ENCODE data around the gene AKAP8L.

The AKAP8L gene

GRCh38 chr19:15448778-15449619 lies 30.2 kb upstream of the AKAP8L start:
- DNase-seq, result no peak

- no peak for DNase-seq
Observed at GRCh38 chr19:15448044-15448777, 29.4 kb upstream of the AKAP8L start.

DNA sequence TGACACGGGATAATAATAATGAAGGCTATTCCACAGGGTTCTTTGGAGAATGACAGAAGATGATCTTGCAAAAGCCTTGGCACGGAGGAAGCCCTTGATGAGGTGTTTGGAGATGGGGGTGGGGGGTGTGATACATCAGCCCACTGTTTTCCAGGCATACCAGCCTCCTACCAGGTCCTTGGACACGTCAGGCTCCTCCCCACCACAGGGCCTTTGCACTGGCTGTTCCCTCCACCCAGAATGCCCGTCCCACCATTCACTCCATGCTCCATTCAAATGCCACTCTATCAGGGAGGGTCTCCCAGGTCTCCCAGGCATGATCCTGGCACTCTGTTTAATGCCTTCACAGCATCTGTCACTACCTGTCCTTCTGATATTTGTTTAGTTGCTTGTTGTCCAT lies 28.3 kb upstream of the AKAP8L start:
- no peak for DNase-seq

DNA sequence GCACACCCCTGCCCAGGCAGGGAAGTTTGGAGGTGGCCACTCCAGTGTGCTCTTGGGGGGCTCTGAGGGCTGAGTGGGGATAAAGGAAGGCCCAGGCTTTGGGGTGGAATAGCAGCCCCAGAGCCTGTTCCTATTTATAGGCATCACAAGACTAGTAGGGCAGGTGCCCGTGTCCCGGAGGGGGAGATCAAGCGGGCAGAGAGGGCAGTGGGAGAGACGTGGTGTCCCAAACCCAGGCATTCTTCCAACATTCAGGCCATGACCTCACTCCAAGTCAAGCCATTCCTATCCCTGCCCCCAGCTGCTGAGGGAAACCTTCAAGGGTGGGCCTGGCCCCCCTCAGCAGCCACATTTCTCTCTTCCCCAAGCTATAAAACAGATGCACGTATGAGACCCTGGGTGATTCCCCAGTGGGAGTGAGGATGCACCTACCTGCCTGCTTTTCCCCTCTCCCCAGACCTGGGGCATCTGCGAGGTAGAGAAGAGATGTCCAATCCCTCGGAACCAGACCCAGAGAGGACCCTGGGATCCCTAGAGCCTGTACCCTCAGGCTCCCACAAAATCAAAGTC lies 27.1 kb upstream of the AKAP8L start:
- no peak for DNase-seq

DNA sequence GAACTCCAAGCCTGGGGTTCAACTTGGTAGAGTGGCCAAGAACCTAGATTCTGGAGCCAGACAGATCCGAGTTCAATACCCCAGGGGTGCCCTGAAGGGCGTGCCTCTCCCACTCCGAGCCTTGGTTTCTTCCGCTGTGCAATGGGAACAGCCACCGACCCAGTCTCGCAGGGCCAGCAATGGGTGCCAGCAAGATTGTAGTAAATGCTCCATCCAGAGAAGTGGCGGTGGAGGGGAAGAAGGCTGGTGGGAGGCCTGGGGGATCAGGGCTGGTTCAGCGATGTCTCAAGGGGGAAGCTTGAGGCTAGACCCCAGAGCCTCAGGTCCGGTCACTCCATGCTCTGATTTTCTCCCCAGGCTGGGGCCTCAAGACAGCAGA lies 26.4 kb upstream of the AKAP8L start:
- no peak for DNase-seq

- no peak for DNase-seq
Observed at GRCh38 chr19:15444505-15445226, 25.9 kb upstream of the AKAP8L start.

DNA sequence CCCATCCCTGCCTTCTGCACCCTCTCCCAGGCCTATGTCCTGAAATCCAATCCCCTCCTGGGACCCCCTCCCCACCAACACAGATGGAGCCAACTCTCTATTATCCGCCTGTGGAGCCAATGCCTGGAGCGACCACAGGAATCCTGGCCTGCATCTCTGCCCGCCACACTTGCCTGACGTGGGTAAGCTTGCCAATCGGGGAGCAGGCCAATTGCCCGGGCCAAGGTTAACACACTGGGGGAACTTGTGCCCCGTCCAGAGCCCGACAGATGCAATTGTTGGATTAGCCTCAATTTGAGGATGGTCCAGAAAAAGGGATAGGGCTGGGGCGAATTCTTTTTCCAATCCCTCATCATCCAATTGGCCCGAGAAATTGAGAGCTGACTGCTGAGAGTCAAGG lies 25.1 kb upstream of the AKAP8L start:
- DNase-seq, result no peak

DNA sequence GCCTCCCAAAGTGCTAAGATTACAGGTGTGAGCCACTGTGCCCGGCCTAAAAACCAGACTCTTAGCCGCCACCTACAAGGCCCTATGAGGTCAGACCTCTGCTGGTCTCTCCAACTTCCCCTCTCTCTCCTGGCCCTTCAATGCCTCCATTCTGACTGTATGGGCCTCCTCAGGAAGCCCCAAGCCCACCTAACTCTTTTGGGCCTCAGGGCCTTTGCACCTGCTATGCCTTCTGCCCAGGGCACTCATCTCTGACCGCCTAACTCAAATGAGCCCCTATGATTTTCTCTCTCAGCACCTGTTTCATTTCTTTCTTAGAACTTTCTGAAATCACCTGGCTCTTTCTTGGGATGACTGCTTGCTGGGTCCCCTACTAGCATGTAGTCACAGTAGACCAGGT lies 24.5 kb upstream of the AKAP8L start:
- DNase-seq, result no peak

DNA sequence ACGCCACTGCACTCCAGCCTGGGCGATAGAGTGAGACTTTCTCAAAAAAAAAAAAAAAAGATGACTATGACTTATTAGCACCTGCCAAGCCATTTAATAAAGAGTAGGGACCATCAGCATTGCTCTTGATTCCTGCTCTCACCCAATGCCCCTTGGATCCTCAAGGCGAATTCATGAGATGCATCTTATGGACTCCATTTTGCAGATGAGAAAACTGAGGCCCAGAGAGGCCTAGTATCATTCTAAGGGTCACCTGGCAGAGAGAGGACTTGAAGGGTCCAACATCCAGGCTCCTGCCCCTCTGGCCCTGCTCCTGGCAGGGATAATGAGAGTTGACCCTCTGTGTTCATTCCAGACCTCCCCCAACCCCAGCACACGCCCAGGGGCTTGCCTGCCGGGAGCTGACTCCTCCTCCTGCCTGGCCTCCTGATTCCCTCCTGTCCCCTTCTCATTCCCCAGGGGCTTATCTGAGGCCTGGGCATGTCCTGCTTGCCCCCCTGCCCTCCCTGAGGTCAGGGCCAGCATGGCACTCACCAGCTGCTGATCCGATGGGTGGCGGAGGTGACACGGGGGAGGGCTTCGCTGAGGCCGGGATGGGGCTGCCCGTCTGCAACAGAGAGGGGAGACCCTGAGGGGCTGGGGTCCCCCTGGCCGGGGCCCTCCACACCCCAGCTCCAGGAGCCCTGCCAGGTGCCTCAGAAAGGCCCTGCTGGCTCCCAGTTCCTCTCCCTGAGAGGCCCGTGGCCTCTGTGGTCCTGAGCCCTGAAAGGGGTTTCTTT lies 23.5 kb upstream of the AKAP8L start:
- no peak for DNase-seq

DNA sequence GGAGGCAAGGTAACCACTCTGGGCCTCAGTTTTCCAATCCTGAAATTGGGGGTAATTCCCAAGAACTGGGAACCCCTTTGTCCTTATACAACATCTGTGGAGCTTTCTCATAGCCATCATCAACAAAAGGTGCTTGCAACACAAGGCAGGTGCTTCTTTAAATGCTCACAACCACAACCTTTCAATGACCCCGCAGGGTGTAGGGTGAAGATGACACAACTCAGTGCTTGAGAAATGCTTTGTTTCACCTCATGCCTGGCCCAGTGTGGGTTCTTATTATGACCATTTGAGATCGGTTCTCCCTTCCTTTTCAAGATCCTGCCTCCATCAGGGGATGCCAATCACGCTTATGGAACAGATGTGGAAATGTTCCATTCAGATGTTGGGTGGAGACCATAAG lies 22.5 kb upstream of the AKAP8L start:
- no peak for DNase-seq

DNA sequence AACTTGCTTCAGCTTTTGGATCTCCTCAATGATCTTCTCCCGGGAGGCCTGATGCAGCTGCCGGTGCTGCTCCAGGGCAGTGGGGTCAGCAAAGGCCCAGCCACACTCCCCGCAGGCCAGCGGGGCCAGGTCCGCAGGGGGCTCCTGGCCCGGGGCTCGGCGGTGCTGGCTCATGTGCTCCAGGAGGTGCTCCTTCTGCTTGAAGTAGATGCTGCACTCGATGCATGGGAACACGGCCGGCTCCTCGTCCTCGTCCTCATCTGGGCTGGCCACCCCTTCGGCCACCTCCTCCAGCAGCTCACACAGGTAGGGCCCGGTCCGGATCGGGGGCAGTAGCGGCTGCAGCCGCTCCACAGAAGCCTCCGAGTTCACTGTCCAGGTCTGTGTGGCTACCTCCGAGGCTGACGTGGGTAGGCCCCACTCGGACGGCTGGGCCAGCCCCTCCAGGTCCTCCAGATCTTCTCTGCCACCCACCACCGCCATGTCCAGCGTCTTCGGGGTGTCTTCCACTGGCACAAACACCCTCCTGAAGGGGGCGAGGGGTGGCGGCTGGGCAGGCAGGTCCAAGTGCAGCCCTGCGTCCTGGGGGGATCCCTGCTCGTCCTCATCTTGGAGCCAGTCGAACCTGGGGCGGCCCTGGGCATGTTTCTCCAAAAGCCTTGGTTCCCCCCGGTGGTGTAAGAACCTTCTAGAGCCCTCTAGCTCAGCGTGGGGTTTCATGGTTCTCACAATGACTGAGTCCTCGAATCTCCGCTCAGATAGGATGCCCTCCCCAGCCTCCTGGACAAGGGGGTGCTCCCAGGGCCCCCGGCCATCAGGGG lies 21.2 kb upstream of the AKAP8L start:
- DNase-seq, result no peak

DNA sequence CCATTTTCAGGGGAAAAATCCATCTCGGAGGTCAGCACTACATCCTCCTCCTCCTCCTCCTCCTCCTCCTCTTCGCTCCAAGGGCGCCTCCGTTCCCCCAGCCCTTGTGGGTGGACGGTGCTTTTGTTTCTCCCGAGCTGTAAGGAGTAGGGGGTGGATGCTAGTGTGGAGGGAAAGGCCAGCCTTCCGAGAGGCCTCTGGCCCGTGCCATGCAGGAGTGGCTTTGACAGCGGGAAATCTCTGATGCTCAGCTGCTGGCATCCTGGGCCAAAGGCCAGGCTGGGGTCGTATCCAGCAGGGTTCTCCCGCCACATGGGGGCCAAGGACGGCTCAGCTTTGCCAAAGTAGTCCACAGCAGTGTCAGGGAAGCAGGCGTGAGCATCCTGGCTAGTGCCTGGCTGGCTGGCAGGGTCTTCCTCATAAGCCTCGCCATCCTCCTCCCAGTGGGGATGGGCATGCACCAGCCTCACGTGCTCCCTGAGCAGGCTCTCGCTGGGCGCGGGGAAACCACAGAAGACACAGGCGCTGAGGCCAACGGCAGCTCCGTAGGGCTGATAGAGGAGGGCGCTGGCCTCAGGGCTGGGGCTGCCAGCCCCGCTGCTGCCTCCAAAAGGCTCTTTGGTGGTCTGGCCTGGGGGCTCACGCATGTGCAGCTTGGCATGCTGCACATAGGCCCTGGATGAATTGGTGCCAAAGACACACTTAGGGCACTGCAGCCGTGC lies 20.5 kb upstream of the AKAP8L start:
- no peak for DNase-seq

DNA sequence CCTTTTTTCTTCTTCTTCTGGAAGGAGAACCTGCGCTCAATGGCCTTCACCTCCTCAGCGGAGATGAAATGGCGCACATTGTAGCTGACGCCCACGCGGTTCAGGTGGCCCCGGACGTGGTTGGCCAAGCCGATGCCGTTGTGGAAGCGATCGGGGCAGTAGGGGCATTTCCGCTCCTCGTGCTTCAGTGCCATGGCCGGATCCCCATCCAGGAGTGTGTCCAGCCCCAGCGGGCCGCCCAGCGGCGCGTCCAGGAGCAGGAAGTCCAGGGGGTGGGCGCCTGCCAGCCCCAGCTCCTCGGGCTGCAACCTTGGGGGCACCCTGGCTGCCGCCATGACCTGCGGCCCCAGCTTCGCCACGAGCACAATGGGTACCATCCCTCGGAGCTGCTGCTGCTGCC lies 19.8 kb upstream of the AKAP8L start:
- DNase-seq, result no peak

DNA sequence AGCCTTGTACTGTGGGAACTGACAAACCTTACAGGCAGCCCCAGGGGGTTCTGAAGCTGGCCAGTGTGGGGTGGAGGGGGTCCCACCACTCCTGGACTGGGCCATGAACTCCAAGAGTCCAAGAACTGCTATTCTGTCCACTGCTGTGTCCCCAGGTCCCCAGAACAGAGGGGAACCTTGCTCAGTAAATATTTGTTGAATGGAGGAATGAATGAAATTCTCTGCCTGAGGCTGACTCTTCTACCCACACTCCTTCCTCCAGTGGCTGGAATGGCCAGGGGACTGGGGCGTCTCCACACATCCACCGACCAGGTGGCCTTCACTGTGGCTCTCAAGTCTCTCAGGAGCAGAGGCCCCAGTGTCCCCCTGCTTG lies 19.3 kb upstream of the AKAP8L start:
- DNase-seq, result no peak

DNA sequence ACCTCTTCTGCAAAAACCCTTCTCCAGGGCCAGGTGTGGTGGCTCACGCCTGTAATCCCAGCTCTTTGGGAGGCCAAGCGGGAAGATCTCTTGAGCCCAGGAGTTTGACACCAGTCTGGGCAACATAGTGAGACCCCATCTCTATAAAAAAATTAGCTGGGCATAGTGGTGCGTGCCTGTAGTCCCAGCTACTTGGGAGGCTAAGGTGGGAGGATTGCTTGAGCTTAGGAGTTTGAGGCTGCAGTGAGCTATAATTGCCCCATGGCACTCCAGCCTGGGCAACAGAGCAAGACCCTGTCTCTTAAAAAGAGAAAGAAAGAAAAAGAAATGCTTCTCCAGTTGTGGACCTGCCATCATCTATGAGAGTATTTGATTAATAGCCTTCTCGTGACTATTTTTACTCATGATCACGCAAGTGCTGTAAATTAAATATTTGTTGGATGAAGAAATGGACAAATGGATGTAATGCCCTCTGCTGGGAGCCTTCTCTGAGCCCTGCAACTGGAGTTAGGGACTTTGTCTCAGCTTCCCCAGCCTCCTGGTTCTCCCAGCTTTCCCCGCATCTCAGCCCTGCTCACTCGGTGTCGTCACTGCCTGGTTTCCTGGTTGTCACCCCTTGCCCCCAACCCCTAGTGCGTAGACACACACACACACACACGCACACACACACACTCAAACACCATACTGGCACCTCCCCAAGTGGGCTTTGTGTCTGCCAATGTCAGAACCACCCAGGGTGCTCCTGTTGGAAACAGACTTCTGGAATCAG lies 18.8 kb upstream of the AKAP8L start:
- no peak for DNase-seq

DNA sequence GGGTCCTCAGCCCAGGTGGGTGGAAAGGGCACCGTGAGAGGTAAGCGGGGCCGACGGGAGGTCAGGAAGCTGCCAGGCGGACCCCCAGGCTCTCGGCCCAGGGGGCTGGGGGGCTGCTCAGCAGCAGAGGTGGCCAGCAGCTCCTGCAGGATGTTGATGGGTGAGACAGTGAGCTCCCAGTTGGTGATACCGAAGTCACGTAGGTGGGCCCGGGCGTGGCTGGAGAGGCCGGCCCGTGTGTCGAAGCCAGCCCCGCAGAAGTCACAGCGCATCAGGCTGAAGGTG lies 18.0 kb upstream of the AKAP8L start:
- DNase-seq, result no peak

GRCh38 chr19:15436012-15436825 lies 17.4 kb upstream of the AKAP8L start:
- no peak for DNase-seq

- no peak for DNase-seq
Observed at GRCh38 chr19:15433519-15434069, 14.8 kb upstream of the AKAP8L start.

Measured in CD4-positive, alpha-beta T cell treated with Interleukin-21 for 1 hour (primary cell).